ENCODE data around the gene SPDL1.

DNA sequence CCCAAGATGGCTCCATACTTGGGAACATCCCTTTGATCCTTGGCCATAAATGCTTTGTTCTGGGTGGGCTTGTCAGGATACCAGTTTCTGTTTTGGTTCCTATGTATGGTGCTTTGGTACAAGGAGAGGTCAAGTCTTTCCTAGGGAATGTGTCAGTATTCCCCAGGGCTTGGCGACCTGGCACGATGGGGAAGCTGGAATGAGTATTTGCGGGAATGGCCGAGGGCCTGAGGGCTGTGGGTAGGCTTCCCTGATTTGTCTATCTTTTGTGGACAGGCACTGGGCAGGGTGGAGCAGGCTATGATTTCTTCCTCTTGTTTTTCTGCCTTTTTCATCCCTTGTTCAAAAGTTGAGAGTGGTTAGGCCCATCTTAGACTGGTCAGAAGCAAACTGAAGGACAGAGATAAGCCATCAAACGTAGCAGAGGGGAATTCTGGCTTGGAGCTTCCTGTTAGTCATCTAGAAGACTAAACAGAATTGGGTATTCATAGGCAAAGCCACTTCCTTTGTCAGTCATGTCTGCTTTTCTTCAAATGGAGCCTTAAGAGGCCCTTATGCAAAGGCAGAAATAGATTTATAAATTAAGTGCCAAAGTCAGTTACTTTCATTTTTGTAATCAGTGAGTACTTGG lies 67.2 kb downstream of the SPDL1 start:
- TF ChIP-seq, protein P1, sequence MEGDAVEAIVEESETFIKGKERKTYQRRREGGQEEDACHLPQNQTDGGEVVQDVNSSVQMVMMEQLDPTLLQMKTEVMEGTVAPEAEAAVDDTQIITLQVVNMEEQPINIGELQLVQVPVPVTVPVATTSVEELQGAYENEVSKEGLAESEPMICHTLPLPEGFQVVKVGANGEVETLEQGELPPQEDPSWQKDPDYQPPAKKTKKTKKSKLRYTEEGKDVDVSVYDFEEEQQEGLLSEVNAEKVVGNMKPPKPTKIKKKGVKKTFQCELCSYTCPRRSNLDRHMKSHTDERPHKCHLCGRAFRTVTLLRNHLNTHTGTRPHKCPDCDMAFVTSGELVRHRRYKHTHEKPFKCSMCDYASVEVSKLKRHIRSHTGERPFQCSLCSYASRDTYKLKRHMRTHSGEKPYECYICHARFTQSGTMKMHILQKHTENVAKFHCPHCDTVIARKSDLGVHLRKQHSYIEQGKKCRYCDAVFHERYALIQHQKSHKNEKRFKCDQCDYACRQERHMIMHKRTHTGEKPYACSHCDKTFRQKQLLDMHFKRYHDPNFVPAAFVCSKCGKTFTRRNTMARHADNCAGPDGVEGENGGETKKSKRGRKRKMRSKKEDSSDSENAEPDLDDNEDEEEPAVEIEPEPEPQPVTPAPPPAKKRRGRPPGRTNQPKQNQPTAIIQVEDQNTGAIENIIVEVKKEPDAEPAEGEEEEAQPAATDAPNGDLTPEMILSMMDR (conservative IDR thresholded peaks at IDR 0.05; ENCODE audit: low read depth, low read length): no peak
- TF ChIP-seq CEBPB (IDR thresholded peaks at IDR 0.05; ENCODE audit: low read depth, low read length): no peak
- TF ChIP-seq POLR2A (IDR thresholded peaks at IDR 0.05; ENCODE audit: low read depth, low read length): no peak
- TF ChIP-seq RCOR1 (IDR thresholded peaks at IDR 0.05; ENCODE audit: insufficient replicate concordance, low read length): no peak
- no peak for TF ChIP-seq RFX5 (IDR thresholded peaks at IDR 0.05; ENCODE audit: low read depth, low read length)
- no peak for TF ChIP-seq BHLHE40 (IDR thresholded peaks at IDR 0.05; ENCODE audit: low read depth, low read length)

All from IMR-90 (cell line).